GM21381 (cell line): ENCODE data around the gene KIR3DL3.
"Not testable (repeated sequence)": the region's sequence is repeated elsewhere in the genome, so short reads cannot be mapped to it uniquely, and the experiment has no call there.

Experiments
- ATAC-seq: cut with Tn5 transposase; IDR thresholded peaks from one replicate; pipeline ENCODE4 v1.9.1; 2021; ENCODE audit warnings: mild to moderate bottlenecking, moderate library complexity; ENCODE audit not compliant: unreplicated experiment

Gene KIR3DL3

GRCh38 chr19:54729416-54730188 is 5.4 kb downstream of the KIR3DL3 start:
- no peak for ATAC-seq

- ATAC-seq = no peak
These were observed 6.9 kb downstream of the KIR3DL3 start for GRCh38 chr19:54731191-54731590.

- ATAC-seq = not testable (repeated sequence)
These were observed 14.1 kb downstream of the KIR3DL3 start, which contains the start of gene KIR2DL3 for GRCh38 chr19:54738306-54738705. KIR2DL3 (plus strand) TSS chr19:54738513; CDS start chr19:54738546, 33 bp downstream.

- no peak for ATAC-seq
These were observed 14.5 kb downstream of the KIR3DL3 start for GRCh38 chr19:54738715-54739114.

GRCh38 chr19:54739587-54740497 is 15.6 kb downstream of the KIR3DL3 start:
- no peak for ATAC-seq

- ATAC-seq = not testable (repeated sequence)
These were observed 17.7 kb downstream of the KIR3DL3 start for GRCh38 chr19:54741950-54742349.

- not testable (repeated sequence) for ATAC-seq
These were observed 19.8 kb downstream of the KIR3DL3 start for GRCh38 chr19:54744080-54744479.

GRCh38 chr19:54747614-54748322 is 23.5 kb downstream of the KIR3DL3 start:
- ATAC-seq = not testable (repeated sequence)

- not testable (repeated sequence) for ATAC-seq
These were observed 26.0 kb downstream of the KIR3DL3 start for GRCh38 chr19:54750276-54750675.

GRCh38 chr19:54756204-54757110 is 32.2 kb downstream of the KIR3DL3 start:
- ATAC-seq = not testable (repeated sequence)

GRCh38 chr19:54758577-54758976 is 34.3 kb downstream of the KIR3DL3 start:
- not testable (repeated sequence) for ATAC-seq

GRCh38 chr19:54764219-54764618 is 40.0 kb downstream of the KIR3DL3 start:
- not testable (repeated sequence) for ATAC-seq

- not testable (repeated sequence) for ATAC-seq
These were observed 42.2 kb downstream of the KIR3DL3 start for GRCh38 chr19:54766464-54766863.

GRCh38 chr19:54769646-54770045 is 45.4 kb downstream of the KIR3DL3 start, which contains the start of gene KIR2DL1:
KIR2DL1 (plus strand) TSS chr19:54769793; CDS start chr19:54769851, 58 bp downstream.
- not testable (repeated sequence) for ATAC-seq

GRCh38 chr19:54770511-54770910 is 46.3 kb downstream of the KIR3DL3 start:
- ATAC-seq = not testable (repeated sequence)

- ATAC-seq = not testable (repeated sequence)
These were observed 47.0 kb downstream of the KIR3DL3 start for GRCh38 chr19:54771018-54771960.

GRCh38 chr19:54772666-54773065 is 48.4 kb downstream of the KIR3DL3 start:
- ATAC-seq = not testable (repeated sequence)

- ATAC-seq = not testable (repeated sequence)
These were observed 51.0 kb downstream of the KIR3DL3 start for GRCh38 chr19:54775095-54775815.
